HG03558 (cell line): ENCODE results near the gene CACNA1C.
"Not testable (repeated sequence)": the region's sequence is repeated elsewhere in the genome, so short reads cannot be mapped to it uniquely, and the experiment has no call there.

ENCODE experiments used
- ATAC-seq: cut with Tn5 transposase; IDR thresholded peaks from one replicate; pipeline ENCODE4 v1.9.1; 2021; ENCODE audit warnings: moderate number of reproducible peaks; ENCODE audit not compliant: unreplicated experiment; ENCODE audit errors: extremely low read depth

CACNA1C gene

DNA sequence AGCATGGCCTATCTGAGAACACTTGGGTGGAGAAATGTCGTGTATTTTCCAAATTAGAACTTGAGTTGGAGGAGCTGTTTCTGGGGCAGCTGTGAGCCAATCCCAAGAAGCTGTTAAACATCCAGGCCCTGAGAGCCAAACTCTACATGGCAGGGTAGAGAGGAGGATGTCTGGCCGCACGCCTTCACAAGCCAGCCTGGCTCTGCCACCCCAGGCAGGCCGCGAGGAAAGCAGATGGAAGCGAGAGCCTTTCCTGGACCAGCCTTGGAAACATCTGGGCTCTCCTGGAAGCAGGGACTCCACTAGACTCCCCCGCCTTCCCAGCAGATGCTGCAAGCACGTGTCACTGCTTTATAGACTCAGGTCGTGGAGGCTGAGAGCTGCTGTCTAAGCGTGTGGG lies 429.2 kb downstream of the CACNA1C start:
- ATAC-seq = no peak

DNA sequence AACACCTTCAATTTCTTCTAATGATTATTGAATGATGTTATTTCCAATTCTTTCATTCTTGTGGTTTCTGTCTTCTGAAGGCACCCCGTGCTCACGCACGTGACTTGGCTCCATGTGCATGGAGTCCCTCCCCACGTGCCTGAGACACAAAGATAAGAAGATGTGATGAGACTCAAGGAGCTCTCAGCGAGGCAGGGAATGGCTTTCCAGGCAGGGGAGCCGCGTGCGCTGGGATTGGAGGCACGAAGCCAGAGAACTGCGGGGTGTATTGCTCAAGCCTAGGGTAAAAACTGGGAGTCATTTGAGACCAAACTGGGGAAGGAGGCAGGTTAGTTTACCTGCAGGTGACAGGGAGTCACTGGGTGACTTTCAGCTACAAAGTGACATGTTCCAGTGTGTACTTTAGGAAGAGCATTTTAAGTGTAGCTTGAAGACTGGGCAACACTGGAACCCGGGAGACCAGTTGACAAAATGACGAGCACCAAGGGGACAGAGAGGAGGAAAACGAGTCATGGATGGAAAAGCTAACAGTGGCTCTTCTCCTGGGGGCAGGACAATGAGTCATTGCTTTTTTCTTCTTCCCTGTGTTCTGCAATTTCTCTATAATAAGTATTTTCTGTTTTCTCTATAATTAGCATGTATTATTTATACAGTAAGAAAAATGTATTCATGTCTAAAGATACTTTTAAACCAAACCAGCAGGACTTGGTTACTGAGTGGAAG lies 430.3 kb downstream of the CACNA1C start:
- no peak for ATAC-seq

DNA sequence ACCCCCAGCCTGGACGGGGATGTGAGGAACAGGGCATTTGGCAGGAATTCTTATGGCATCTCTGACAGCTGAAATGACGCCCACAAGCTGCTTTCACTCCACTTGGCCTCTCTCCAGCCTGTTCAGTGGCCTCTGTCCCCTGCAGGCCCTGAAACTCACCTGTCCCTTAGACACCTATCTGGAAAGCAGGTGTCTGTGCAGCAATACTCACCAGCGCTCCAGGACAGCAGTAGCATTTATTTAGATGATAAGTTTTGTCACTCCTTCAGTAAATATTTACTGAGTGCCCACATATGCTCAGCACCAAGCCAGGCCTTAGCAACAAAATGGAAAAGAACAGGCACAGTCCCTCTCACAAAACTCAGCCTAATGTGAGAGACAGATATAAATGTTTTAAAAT lies 430.9 kb downstream of the CACNA1C start:
- no peak for ATAC-seq

DNA sequence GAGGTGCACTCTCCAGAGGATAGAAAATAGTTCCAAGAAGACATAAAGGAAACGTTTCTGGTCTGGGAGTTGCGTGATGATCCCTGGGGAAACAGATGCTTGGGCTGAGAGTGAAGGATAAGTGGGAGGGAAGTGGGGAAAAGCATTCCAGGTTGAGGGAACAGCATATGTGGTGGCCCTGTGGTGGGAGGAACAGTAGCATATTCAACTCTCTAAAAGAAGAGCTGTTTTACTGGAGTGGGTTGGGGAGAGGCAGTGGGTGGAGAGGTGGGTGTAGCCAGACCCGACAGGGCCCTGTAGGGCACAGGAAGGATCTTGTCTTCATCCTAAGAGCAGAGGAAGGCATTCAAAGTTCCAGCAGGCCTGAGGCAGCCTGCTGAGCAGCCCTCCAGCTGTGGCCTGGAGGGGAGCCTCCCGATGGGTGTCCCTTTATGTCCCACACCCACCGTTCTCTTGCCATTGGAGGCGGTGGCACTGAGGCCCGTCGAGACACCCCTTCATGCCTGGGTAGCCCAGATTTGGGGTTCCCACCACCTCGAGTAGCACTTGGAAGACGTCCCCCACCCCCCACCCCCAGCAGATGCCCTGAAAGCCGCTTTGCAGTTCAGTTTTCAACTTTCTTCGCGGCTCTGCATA lies 431.5 kb downstream of the CACNA1C start:
- no peak for ATAC-seq

DNA sequence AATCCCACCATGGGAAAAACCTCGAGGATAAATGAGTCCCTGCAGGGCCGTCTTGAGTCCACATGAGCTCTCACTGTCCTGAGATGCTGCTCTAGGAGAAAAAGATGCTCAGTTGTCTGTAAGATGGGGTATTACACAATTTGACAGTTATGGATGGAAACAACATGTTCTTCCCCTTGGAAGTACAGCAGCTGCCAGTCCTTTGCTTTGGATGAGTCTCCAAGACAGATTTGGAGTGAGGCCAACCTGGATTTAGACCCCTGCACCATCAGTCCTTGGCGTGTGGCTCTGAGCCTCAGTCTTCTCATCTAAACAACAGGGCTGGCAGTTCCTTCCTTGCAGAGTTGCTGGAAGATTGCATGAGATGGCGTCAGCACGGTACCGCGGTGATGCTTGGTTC lies 432.9 kb downstream of the CACNA1C start:
- no peak for ATAC-seq

DNA sequence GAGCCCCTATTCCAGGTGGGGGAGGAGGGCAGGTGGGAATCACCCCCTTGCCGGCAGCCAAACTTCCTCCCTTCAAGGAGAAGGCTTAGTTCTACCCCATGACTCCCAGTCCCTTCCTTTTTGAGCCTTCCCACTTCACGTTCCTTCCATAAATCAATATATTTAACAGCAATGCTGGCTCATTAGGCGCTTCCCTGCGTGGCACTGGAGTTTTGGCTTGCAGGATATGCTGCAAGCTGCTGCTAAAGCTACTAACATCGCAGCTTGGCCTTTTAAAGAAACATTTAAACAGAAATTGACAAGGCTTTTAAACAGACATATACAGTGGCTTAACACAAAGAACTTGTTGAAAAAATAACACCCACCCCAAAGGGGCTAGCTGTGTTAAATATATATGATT lies 434.0 kb downstream of the CACNA1C start:
- ATAC-seq = no peak

DNA sequence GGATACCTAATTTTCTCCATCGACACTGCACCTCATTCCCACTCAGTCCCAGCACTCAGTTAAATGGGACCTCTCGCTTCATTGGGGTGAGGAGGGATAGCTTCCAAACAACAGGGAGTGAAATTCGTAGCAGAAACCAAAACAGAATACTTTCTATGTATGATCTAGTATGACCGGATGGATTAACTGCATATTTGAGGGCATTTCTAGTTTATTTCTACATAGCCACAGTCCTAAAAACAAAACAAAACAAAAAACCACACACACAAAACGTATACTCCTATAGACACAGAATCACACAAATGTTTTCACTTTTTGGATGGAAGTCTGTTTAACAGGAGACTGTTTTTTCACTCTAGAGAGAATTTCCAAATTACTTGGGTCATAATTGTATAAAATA lies 434.5 kb downstream of the CACNA1C start:
- ATAC-seq = no peak

DNA sequence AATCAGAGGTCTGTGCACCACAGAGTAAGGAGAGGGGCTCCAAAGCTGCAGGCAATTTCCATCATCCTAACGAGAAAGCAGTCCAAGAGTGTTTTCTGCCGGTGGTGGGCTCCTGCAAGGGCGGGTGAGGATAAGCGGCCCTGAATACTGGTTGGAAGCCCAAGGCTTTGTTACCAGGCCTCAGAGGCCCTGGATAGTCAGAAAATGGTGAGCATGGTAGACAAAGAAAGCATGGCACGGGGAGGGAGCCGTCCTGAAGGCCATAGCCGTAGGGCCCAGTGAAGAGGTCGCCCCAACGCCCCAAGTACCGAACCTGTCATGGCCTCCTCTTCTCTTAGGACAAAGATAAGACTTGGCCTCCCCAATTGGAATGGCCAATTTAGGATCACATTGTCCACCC lies 435.3 kb downstream of the CACNA1C start:
- no peak for ATAC-seq

DNA sequence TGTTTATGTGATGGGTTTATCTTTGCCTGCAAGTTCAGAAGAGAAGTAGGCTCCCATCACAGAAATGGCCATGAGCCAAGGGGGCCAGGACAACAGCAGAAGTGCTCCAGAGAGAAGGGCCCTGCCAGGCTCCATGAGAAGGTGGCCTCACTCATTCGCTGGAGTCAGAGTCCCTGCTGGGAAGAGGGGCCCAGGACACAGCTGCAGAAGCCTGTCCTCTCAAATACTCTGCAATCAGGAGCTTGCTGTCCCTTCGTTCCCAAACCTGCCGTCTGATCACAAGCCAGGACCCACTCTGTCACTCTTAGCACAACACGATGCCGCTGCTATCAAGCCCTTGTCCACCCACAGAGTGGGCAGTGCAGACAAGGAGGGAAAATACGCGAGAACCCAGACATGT lies 435.8 kb downstream of the CACNA1C start:
- ATAC-seq = no peak

DNA sequence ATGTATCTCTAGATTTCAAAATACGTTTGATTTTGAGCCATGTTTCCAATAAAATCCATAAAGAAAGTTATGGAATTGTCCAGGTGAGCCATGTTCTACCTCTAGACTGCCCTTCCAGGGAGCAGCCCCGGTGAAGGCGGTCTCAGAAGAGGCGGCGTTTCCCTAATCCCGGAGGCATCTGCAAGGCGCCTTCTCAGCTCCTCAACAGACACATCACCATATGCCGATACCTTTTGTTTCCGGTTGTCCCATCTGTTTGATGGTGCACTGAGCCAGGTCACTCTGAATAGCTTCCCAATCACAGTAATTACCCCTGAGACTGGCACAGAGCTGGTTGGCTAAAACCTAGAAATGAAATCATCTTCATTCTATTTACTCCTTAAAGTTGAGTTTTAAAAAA lies 436.5 kb downstream of the CACNA1C start:
- ATAC-seq = no peak

DNA sequence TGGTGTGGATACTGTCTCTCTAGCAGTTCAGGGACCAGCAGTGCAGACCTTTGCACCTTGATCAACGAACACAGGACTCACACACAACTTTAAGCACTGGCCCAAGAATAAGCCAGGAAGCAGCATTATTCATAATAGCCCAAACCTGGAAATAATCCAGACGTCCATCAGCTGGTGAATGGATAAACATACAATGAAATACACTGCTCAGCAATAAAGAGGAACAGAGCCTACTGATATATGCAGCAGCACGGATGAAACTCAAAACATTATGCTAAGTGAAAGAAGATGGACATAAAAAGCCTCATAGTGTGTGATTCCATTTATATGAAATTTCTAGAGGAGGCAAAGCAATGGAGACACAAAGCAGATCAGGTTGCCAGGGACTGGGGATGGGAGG lies 438.0 kb downstream of the CACNA1C start:
- no peak for ATAC-seq

DNA sequence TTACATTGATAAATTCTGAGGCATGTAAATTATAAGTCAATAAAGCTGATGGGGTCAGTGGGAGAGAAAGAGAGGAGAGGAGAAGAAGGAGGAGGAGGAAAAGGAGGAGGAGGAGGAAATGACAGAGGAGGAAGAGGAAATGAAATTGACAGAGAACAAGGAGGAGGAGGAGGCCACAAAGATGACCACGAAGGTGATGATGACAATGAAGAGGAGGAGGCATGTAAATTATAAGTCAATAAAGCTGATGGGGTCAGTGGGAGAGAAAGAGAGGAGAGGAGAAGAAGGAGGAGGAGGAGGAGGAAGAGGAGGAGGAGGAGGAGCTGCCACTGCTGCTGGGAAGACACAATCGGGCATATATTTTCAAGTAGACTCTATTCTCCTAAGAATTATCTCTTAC lies 438.6 kb downstream of the CACNA1C start:
- not testable (repeated sequence) for ATAC-seq

DNA sequence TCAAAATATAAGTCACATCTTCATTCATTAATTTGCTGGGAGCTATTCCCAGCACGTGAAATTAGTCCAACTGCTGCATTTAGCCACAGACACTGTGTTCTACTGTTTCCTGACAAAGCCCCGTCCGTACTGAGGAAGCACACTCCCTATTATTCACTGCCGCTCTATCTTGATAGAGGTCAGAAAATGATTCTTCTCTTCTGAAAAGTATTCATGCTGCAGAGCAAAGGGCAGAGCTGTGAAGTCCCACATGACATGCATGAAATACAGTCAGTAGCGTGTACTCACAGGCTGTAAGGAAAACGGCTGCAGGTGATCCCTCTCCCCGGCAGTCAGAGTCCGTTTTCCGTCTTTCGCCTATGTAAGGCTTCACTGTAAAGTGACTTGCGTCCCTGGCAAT lies 439.4 kb downstream of the CACNA1C start:
- ATAC-seq = no peak

DNA sequence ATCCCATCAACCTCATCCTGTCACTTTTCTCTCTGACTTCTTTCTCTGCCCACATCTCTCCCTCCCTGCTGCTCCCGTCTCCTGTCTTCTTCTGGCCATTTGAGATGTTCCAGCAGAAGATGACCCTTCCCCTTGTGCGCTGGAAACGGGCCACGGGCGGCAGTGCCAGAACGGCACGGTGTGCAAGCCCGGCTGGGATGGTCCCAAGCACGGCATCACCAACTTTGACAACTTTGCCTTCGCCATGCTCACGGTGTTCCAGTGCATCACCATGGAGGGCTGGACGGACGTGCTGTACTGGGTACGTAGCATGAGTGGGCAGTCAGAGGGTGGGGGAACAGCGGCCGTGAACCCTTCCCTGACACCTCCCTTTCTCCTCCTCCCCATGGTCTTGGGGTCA lies 440.3 kb downstream of the CACNA1C start:
- no peak for ATAC-seq

DNA sequence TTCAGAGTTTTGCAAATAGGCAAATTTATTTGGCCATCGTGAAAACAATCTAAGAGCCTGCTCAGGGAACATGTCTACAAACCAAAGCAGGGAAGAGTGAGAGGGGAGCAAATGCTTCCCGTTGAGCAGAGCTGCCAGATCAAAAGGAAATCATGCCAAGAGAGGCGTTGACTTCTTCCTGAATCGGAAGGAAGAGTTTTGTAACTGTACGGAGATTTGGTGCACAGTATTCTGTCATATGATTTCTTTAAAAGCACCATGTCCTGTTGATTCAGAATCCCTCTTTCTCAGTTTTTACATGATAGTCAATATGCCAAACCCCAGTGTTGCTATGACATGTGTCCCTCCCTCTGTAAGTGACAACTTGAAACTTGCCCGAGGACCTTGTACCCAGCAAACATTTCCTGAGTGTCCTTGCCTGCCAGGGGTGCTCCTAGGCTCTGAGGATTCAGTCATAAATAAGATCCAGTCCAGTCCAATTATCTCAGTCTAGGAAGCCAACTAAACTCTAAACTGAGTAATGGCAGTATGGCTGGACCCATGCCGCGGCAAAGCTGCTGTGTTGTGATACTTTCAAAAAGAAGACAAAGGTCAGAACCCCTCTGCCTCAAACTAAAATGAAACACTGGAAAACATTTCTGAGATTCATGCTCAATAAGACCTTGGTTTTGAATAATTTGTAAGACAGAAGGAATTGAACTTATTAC lies 441.9 kb downstream of the CACNA1C start:
- ATAC-seq = no peak

DNA sequence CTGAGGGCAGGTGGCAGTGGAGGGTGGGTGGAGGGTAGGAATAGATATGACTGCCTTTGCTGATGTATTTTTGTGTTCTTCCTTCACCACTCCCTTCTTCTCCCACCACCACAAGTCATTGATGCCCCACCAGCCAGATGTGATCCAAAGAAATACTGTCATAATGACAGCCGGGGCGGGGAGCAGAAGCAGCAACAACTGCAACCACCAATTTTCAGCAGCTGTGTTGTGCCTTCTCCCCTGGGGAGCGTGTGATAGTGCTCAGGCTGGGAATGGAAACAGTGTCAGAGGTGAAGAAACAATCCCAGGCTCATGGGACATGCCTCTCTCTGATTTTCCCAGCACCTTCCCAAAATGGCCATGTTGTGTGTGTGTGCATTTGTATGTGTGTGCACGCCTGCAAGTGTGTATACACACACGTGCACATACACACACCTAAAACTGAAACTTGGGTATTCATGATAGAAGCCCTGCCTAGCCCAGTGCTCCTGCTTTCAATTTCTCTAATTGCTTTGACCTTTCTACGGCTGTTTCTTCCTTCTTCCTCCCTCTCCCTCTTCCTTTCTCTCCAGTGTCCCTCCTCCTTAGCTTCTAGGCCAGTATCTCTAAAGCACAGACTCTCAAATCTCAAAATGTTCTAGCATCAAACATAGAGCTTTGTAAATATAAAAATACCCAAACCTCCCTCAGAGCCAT lies 442.8 kb downstream of the CACNA1C start:
- ATAC-seq = no peak

DNA sequence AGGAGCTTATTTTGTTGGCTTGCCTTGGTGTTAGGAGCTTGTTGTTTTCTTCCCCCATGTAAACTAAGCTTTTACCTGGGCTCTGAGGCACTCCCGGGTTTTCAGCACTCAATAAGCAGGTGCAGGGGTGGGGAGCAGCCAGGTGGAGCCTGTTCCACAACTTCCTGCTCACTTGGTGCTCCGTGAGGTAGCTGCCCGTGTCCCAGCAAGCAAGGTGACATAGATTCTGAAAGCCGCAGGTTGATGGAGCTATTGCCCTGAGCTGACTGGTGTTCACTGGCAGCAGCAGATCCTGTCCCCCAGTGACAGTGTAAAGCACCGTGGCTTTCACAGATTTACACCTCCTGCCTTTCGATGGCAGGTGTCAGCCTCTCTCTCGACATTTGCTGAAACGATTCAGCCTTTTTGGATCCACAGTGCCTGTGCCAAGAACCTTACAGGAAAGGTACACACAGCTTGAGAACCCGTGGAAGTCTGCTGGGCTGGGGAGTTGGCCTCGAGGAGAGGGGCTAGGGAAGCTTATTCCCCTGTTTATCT lies 446.2 kb downstream of the CACNA1C start:
- no peak for ATAC-seq

DNA sequence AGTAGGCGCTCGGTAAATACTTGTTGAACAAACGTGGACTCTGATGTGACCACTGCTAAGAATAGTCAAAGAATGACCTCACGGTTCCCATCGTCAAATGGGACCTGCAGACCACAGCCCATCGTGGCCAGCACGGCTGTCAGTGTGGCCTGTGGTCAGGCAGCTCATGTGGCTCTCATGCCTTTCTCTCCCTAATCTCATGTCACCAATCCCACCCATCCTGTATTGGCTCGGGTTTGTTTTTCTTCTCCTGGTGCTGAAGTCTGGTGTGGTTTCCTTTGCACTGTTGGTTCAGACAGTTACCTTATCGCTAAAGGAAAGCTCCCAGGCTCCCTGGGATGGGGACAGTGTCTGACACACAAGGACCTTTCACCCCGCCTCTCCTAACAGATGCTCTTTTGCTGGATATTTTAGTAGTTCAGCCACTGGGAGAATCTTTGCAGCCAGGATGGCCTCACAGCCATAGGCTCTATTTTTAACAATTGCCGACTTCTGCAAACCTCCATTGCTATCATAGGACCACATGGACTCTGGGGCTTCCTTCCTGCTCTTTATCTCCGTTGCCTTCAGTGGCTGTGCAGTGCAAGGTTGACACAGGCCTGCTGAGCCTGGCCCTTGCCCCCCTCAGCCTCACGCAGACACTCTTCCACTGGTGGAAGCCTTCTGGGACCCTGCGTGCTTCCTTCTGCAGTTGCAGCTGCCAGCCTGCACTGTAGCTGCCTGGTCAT lies 448.8 kb downstream of the CACNA1C start:
- ATAC-seq = no peak

DNA sequence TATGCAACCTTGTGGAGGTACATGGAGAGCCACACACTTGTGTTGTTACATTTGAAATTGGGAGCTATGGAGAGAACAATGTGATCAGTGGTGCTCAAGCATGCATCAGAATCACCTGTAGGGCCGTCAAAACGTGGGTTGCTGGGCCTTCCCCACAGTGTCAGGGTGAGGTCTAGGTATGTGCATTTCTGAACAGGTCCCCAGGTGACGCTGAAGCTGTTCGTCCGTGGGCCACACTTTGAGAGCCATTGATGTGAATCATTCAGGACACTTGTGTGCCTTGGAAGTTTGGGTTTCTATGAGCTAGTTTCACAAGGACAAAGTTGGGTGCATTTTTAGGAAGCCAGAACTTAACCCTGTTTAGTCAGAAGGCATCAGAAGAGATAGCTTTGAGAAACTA lies 450.2 kb downstream of the CACNA1C start:
- no peak for ATAC-seq

DNA sequence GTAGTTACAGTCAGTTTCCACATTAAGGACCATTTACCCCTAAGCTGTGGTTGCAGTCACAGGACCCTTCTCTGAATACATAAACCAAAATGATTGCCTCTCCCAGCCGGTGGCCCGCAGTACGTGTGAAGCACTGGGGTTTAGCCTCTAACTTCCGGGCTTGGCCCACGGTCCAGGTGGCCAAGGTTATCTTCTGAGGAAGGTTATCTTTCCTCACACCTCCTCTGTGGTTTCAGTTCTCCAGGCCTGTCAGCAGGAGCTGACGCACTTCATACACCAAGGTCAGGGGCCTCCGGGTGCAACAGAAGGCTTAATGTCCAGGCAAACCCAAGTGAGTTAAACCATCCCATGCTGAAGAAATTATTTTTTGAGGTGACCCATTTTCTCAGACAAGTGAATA lies 451.0 kb downstream of the CACNA1C start:
- ATAC-seq = no peak
